ENCODE measurements around the gene VTI1A. TPM values are rescaled to one million over a fixed set of nuclear protein-coding genes. Genes with fewer than 3 reads are reported as not detected.

VTI1A gene
- total RNA-seq, 1 donor from 2014 or later, result 33.3 TPM

DNA sequence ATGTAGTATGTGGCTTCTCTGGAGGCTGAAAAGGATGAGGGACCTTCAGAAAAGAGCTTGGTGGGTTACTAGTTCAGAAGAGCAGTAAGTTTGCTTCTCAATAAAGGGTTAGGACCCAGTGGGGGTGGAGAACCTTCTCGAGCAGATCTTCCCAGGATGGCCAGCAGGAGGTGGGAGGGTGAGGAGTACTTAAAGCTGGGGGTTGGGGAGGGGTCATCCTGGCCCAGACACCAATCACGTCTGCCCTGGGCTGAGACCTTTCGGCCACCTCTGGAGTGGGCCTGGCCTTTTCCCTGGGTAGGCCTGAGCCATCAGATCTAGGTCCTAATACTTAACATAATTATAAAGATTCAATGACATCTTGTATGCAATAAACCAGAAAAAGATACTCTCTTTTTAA, 354.0 kb downstream of the VTI1A start:
- Mint-ChIP-seq H3K27me3 (ENCODE audit: low read depth, unreplicated experiment) (no peaks in the 10 kb centered on the region), H3K4me3 (ENCODE audit: unreplicated experiment) (no peak overlapping the region)
- no peak for DNase-seq (ENCODE audit: low read depth)

GRCh38 chr10:112801748-112802147, 354.7 kb downstream of the VTI1A start:
- Mint-ChIP-seq H3K4me3 (ENCODE audit: unreplicated experiment) (no peak overlapping the region), H3K27ac (ENCODE audit: unreplicated experiment) (no peak overlapping the region), H3K4me1 (ENCODE audit: low read depth, unreplicated experiment) (peaks cover 3% of the 10 kb centered on the region), H3K9me3 (ENCODE audit: unreplicated experiment) (no peaks in the 10 kb centered on the region), H3K36me3 (ENCODE audit: low read depth, unreplicated experiment) (peaks cover 8% of the 10 kb centered on the region), H3K27me3 (ENCODE audit: low read depth, unreplicated experiment) (no peaks in the 10 kb centered on the region)
- Histone ChIP-seq H3K9ac (ENCODE audit: low read length) (no peak overlapping the region), H3K4me2 (ENCODE audit: low read length) (no peak overlapping the region), H2AFZ (ENCODE audit: low read depth, low read length) (no peak overlapping the region), H3K9me3 (ENCODE audit: insufficient read depth, low read depth, low read length) (no peaks in the 10 kb centered on the region), H3K27ac (ENCODE audit: low read depth, low read length) (no peak overlapping the region), H3K79me2 (ENCODE audit: insufficient read depth, low read length) (no peaks in the 10 kb centered on the region), H3K4me3 (ENCODE audit: insufficient read depth, low read depth, low read length) (no peak overlapping the region), H3K27me3 (ENCODE audit: insufficient read depth, low read length) (no peaks in the 10 kb centered on the region), H4K20me1 (ENCODE audit: insufficient read depth, low read length) (no peaks in the 10 kb centered on the region), H3K4me1 (ENCODE audit: insufficient read depth, low read length) (no peaks in the 10 kb centered on the region), H3K36me3 (ENCODE audit: insufficient read depth, low read length) (no peaks in the 10 kb centered on the region)
- DNase-seq (ENCODE audit: low read depth) (no peak), FAIRE-seq (no peak)
- TF ChIP-seq EZH2 (IDR thresholded peaks at IDR 0.05; ENCODE audit: insufficient read depth, low read length), result no peak
- TF ChIP-seq, protein P1, sequence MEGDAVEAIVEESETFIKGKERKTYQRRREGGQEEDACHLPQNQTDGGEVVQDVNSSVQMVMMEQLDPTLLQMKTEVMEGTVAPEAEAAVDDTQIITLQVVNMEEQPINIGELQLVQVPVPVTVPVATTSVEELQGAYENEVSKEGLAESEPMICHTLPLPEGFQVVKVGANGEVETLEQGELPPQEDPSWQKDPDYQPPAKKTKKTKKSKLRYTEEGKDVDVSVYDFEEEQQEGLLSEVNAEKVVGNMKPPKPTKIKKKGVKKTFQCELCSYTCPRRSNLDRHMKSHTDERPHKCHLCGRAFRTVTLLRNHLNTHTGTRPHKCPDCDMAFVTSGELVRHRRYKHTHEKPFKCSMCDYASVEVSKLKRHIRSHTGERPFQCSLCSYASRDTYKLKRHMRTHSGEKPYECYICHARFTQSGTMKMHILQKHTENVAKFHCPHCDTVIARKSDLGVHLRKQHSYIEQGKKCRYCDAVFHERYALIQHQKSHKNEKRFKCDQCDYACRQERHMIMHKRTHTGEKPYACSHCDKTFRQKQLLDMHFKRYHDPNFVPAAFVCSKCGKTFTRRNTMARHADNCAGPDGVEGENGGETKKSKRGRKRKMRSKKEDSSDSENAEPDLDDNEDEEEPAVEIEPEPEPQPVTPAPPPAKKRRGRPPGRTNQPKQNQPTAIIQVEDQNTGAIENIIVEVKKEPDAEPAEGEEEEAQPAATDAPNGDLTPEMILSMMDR (IDR thresholded peaks at IDR 0.05; ENCODE audit: insufficient read depth, low read depth, low read length), result no peak

More for the DNA sequence above, 354.0 kb downstream of the VTI1A start:
- no peaks in the 10 kb centered on the region for H3K9me3 ChIP-seq (ENCODE audit: insufficient read depth, low read depth, low read length)
- no peak for FAIRE-seq
- H4K20me1 ChIP-seq (ENCODE audit: insufficient read depth, low read length), result no peaks in the 10 kb centered on the region
- H3K36me3 ChIP-seq (ENCODE audit: insufficient read depth, low read length), result no peaks in the 10 kb centered on the region
- no peaks in the 10 kb centered on the region for H3K79me2 ChIP-seq (ENCODE audit: insufficient read depth, low read length)
- no peak overlapping the region for H2AFZ ChIP-seq (ENCODE audit: low read depth, low read length)
- no peaks in the 10 kb centered on the region for H3K27me3 ChIP-seq (ENCODE audit: insufficient read depth, low read length)
- no peak overlapping the region for H3K4me3 ChIP-seq (ENCODE audit: insufficient read depth, low read depth, low read length)
- Mint-ChIP-seq H3K4me1 (ENCODE audit: low read depth, unreplicated experiment) (peaks cover 3% of the 10 kb centered on the region), H3K27ac (ENCODE audit: unreplicated experiment) (no peak overlapping the region), H3K36me3 (ENCODE audit: low read depth, unreplicated experiment) (peaks cover 8% of the 10 kb centered on the region), H3K9me3 (ENCODE audit: unreplicated experiment) (no peaks in the 10 kb centered on the region)
- H3K9ac ChIP-seq (ENCODE audit: low read length), result no peak overlapping the region
- no peak overlapping the region for H3K27ac ChIP-seq (ENCODE audit: low read depth, low read length)
- no peak for TF ChIP-seq EZH2 (IDR thresholded peaks at IDR 0.05; ENCODE audit: insufficient read depth, low read length)
- TF ChIP-seq, protein P1 (IDR thresholded peaks at IDR 0.05; ENCODE audit: insufficient read depth, low read depth, low read length), result no peak
- no peaks in the 10 kb centered on the region for H3K4me1 ChIP-seq (ENCODE audit: insufficient read depth, low read length)
- no peak overlapping the region for H3K4me2 ChIP-seq (ENCODE audit: low read length)

GRCh38 chr10:112802411-112803022, 355.5 kb downstream of the VTI1A start:
- H3K27ac ChIP-seq (ENCODE audit: low read depth, low read length), result no peak overlapping the region
- H3K36me3 ChIP-seq (ENCODE audit: insufficient read depth, low read length), result no peaks in the 10 kb centered on the region
- H3K27me3 ChIP-seq (ENCODE audit: insufficient read depth, low read length), result no peaks in the 10 kb centered on the region
- Mint-ChIP-seq H3K4me1 (ENCODE audit: low read depth, unreplicated experiment) (peaks cover 3% of the 10 kb centered on the region), H3K9me3 (ENCODE audit: unreplicated experiment) (no peaks in the 10 kb centered on the region), H3K27ac (ENCODE audit: unreplicated experiment) (no peak overlapping the region), H3K4me3 (ENCODE audit: unreplicated experiment) (no peak overlapping the region), H3K36me3 (ENCODE audit: low read depth, unreplicated experiment) (peaks cover 8% of the 10 kb centered on the region), H3K27me3 (ENCODE audit: low read depth, unreplicated experiment) (no peaks in the 10 kb centered on the region)
- FAIRE-seq, result no peak
- no peak overlapping the region for H3K4me3 ChIP-seq (ENCODE audit: insufficient read depth, low read depth, low read length)
- H3K9ac ChIP-seq (ENCODE audit: low read length), result no peak overlapping the region
- H3K79me2 ChIP-seq (ENCODE audit: insufficient read depth, low read length), result no peaks in the 10 kb centered on the region
- H3K4me2 ChIP-seq (ENCODE audit: low read length), result no peak overlapping the region
- no peaks in the 10 kb centered on the region for H4K20me1 ChIP-seq (ENCODE audit: insufficient read depth, low read length)
- H3K9me3 ChIP-seq (ENCODE audit: insufficient read depth, low read depth, low read length), result no peaks in the 10 kb centered on the region
- no peak for DNase-seq (ENCODE audit: low read depth)
- no peak for TF ChIP-seq EZH2 (IDR thresholded peaks at IDR 0.05; ENCODE audit: insufficient read depth, low read length)
- TF ChIP-seq, protein P1 (IDR thresholded peaks at IDR 0.05; ENCODE audit: insufficient read depth, low read depth, low read length), result no peak
- no peaks in the 10 kb centered on the region for H3K4me1 ChIP-seq (ENCODE audit: insufficient read depth, low read length)
- H2AFZ ChIP-seq (ENCODE audit: low read depth, low read length), result no peak overlapping the region

All from astrocyte (in vitro differentiated cells and primary cell).